ENCODE data around the gene SHC4.
"Not testable (repeated sequence)": the region's sequence is repeated elsewhere in the genome, so short reads cannot be mapped to it uniquely, and the experiment has no call there.

SHC4 gene

GRCh38 chr15:48790466-48791115, 173.1 kb downstream of the SHC4 start:
- DNase-seq, result not testable (repeated sequence)

- DNase-seq, result no peak
Measured at GRCh38 chr15:48785712-48786111, 178.0 kb downstream of the SHC4 start.

- no peak for DNase-seq
Measured at GRCh38 chr15:48785195-48785594, 178.5 kb downstream of the SHC4 start.

GRCh38 chr15:48784756-48785155, 179.0 kb downstream of the SHC4 start:
- no peak for DNase-seq

DNA sequence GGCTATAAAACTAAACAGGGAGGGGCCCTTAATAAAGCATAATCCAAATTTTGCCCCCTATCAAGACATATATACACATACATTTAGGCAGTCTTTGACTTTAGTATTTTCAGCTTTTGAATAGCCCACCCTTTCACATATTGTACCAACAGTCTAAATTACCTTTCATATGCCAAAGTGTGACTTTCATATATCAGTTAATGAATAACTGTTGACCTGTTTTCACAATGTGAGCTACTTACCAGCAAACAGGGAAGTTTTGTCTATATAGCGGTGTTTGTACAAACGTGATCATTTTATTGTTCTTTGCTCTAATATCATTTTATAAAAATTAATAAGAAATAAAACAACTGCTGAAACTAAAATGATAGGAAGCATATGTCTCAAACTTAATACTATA, 180.8 kb downstream of the SHC4 start:
- DNase-seq, result no peak

DNA sequence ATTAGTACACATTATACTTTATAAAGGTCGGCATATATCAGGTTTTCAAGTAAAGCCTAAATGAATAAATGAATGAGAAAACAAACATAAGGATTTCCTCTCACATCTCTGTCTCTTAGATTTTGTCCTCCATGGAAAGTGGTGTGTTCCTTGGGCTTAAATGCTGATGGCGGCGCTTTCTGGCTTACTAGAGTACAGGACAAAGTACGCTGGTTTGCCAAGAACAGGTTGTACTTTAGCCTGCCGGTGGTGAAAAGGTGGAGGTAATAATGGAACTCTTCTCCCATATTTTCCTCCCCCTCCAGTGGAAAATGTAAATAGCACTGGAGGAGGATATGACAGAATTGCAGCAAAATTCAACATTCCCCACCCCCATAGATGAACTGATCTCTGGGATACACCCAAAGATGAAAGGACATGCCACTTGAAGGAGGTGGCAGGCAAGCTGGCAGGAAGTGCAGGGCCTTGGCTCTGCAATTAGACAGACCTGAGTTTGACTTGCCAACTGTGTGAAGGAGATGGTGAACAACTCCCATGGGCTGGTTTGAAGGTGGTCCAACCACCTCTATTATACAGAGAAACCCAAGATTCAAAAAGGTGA, 182.1 kb downstream of the SHC4 start:
- DNase-seq, result no peak

- no peak for DNase-seq
Measured at GRCh38 chr15:48781017-48781416, 182.7 kb downstream of the SHC4 start.

- DNase-seq, result no peak
Measured at GRCh38 chr15:48778331-48778730, 185.4 kb downstream of the SHC4 start.

DNA sequence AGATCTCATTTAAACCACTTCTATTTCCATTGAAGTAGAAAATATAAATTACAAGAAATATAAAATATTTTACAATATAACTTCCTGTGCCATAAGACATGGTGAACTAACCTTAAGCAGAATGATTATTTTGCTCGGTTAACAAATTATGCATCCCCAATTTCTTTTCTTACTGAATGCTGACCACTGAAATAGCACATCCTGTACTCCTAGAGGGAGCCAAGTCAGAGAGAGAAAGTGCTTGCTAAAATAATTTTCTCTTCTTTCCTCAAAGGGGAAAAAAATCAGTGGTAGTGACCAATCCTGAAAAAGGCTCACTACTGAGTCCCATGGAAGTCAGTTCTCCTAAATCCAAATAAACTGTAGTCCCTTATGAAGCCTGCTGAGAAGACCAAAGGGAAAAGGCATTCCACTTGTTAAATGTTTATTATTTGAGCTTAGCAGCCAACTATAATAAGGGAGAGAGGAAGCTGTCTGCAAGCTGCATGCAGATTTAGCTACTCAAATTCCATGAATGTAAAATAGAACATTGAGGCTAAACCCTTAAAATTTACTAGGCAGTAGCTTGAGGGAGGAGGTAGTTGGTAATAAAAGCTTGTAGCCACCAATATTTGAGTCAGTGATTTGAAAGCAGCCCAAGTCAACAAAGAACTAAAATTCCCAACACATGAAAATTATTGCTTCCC, 185.9 kb downstream of the SHC4 start:
- no peak for DNase-seq

- DNase-seq, result no peak
Measured at GRCh38 chr15:48775546-48775945, 188.2 kb downstream of the SHC4 start.

GRCh38 chr15:48774484-48774883, 189.2 kb downstream of the SHC4 start:
- DNase-seq, result no peak
